ENCODE measurements around the gene TSPAN18.

DNA sequence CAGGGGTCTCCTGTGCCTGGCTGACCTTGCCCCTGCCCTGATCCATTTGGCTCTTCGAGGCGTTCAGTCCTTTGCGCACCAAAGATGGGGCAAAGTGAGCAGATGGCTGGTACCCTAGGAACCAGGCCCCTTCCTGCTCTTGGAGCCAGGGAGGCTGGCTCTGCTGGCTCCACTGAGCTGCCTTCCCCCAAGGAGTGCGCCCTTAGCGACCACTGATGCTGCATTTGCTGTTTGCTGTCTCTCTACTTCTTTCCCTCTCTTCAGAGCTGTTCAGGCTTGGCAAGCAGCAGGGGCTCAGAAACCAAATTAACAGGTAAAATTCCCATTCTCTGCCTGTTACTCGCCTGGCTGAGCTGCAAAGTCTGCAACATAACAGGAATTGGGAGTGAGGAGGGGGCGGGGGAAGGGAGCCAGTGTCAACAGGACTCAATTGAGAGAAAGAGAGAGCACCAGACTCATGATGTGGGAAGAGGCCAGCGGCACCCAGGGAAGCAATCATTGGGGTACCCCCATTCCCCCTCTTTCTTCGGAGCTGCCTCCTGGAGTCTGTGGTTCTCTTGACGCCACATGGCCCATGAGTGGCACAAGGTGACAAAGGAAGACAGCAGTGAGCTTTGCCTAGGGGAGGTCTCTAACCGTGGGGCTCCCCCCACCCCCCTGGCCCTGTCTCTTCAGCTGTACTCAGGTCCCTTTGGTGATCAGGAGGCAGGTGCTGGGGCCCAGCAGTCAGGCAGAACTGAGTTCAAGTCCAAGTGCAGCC, 121.6 kb downstream of the TSPAN18 start:
- TF ChIP-seq, protein P1, sequence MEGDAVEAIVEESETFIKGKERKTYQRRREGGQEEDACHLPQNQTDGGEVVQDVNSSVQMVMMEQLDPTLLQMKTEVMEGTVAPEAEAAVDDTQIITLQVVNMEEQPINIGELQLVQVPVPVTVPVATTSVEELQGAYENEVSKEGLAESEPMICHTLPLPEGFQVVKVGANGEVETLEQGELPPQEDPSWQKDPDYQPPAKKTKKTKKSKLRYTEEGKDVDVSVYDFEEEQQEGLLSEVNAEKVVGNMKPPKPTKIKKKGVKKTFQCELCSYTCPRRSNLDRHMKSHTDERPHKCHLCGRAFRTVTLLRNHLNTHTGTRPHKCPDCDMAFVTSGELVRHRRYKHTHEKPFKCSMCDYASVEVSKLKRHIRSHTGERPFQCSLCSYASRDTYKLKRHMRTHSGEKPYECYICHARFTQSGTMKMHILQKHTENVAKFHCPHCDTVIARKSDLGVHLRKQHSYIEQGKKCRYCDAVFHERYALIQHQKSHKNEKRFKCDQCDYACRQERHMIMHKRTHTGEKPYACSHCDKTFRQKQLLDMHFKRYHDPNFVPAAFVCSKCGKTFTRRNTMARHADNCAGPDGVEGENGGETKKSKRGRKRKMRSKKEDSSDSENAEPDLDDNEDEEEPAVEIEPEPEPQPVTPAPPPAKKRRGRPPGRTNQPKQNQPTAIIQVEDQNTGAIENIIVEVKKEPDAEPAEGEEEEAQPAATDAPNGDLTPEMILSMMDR (IDR thresholded peaks at IDR 0.05): no peak
- TF ChIP-seq POLR2AphosphoS5 (IDR thresholded peaks at IDR 0.05): no peak
